Measurements from ENCODE around the gene MBNL2. TPM values are rescaled to one million over a fixed set of nuclear protein-coding genes. Genes with fewer than 3 reads are reported as not detected.

The MBNL2 gene
- total and polyA plus RNA-seq, 2 of the 4 experiments (the other 2 are of a cell fraction): 26.9 to 103 TPM

DNA sequence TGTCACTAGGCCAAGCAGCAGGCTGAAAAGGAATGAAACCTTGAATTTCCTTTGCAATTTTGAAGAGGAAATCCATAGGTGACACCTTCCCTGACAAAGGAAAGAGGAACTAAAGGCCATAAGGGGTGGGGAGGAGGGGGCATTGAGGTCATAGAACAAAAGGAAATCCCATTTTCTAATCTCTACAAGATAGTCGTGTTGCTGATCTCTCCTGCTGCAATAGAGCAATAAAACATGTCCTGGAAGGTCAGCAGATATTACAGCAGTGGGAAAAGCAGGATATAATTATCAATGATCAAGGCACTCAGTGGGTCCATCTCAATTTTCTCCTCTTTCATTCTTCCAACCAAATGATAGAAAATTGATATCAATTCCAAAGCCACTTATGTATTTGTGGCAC is 191.6 kb downstream of the MBNL2 start:
- TF ChIP-seq FOS (IDR thresholded peaks at IDR 0.05; ENCODE audit: low read depth, low read length) (no peak), MAFK (IDR thresholded peaks at IDR 0.05; ENCODE audit: low read depth, low read length) (no peak), RFX5 (IDR thresholded peaks at IDR 0.05; ENCODE audit: low read depth, low read length) (no peak), MAZ (IDR thresholded peaks at IDR 0.05; ENCODE audit: borderline replicate concordance, low read depth, low read length) (no peak), RCOR1 (IDR thresholded peaks at IDR 0.05; ENCODE audit: insufficient replicate concordance, low read length) (no peak), CEBPB (IDR thresholded peaks at IDR 0.05; ENCODE audit: low read depth, low read length) (no peak), MXI1 (IDR thresholded peaks at IDR 0.05; ENCODE audit: borderline replicate concordance, low read depth, low read length) (no peak), RAD21 (IDR thresholded peaks at IDR 0.05; ENCODE audit: low read length) (no peak), POLR2A (IDR thresholded peaks at IDR 0.05; ENCODE audit: low read depth, low read length) (no peak), SMC3 (IDR thresholded peaks at IDR 0.05; ENCODE audit: low read depth, low read length) (no peak)
- TF ChIP-seq, protein P1, sequence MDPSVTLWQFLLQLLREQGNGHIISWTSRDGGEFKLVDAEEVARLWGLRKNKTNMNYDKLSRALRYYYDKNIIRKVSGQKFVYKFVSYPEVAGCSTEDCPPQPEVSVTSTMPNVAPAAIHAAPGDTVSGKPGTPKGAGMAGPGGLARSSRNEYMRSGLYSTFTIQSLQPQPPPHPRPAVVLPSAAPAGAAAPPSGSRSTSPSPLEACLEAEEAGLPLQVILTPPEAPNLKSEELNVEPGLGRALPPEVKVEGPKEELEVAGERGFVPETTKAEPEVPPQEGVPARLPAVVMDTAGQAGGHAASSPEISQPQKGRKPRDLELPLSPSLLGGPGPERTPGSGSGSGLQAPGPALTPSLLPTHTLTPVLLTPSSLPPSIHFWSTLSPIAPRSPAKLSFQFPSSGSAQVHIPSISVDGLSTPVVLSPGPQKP (IDR thresholded peaks at IDR 0.05; ENCODE audit: borderline replicate concordance, low read depth, low read length): no peak
- TF ChIP-seq, protein P2, sequence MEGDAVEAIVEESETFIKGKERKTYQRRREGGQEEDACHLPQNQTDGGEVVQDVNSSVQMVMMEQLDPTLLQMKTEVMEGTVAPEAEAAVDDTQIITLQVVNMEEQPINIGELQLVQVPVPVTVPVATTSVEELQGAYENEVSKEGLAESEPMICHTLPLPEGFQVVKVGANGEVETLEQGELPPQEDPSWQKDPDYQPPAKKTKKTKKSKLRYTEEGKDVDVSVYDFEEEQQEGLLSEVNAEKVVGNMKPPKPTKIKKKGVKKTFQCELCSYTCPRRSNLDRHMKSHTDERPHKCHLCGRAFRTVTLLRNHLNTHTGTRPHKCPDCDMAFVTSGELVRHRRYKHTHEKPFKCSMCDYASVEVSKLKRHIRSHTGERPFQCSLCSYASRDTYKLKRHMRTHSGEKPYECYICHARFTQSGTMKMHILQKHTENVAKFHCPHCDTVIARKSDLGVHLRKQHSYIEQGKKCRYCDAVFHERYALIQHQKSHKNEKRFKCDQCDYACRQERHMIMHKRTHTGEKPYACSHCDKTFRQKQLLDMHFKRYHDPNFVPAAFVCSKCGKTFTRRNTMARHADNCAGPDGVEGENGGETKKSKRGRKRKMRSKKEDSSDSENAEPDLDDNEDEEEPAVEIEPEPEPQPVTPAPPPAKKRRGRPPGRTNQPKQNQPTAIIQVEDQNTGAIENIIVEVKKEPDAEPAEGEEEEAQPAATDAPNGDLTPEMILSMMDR (conservative IDR thresholded peaks at IDR 0.05; ENCODE audit: low read depth, low read length): no peak
- Histone ChIP-seq H4K91ac (ENCODE audit: insufficient read depth, low read depth, low read length) (no peak overlapping the region), H4K8ac (ENCODE audit: low read depth in 2 of 2, low read length in 2 of 2) (no peak overlapping the region), H3K4me1 (ENCODE audit: control insufficient read depth, insufficient read depth, low read length) (no peaks in the 10 kb centered on the region), H2BK15ac (ENCODE audit: low read depth, low read length) (no peak overlapping the region), H3K9ac (ENCODE audit: low read depth, low read length) (no peak overlapping the region), H3K4me3 (ENCODE audit: insufficient read depth, low read depth, low read length) (no peak overlapping the region), H2AFZ (replicated peaks; ENCODE audit: low read length, poor library complexity) (no peak overlapping the region), H2AK5ac (ENCODE audit: low read depth, low read length) (no peak overlapping the region), H3K79me1 (ENCODE audit: low read depth in 1 of 2, low read length in 2 of 2) (no peaks in the 10 kb centered on the region), H2BK120ac (ENCODE audit: low read depth, low read length) (no peak overlapping the region), H3K9me1 (ENCODE audit: insufficient read depth, low read length) (no peaks in the 10 kb centered on the region), H3K9me3 (ENCODE audit: control insufficient read depth, insufficient read depth, low read length) (no peaks in the 10 kb centered on the region), H3K23ac (ENCODE audit: low read depth, low read length) (no peak overlapping the region), H3K14ac (replicated peaks; ENCODE audit: low read depth, low read length) (no peak overlapping the region), H2BK5ac (ENCODE audit: low read depth, low read length, poor library complexity, severe bottlenecking) (no peak overlapping the region), H3K36me3 (ENCODE audit: control insufficient read depth, insufficient read depth, low read length) (no peaks in the 10 kb centered on the region), H2BK20ac (ENCODE audit: low read depth, low read length) (no peak overlapping the region), H4K5ac (ENCODE audit: low read depth, low read length) (no peak overlapping the region), H3K56ac (ENCODE audit: extremely low read depth, insufficient read depth, low read length) (no peak overlapping the region), H3K27ac (ENCODE audit: insufficient read depth, low read length) (no peak overlapping the region), H3K27me3 (ENCODE audit: control insufficient read depth, insufficient read depth, low read length) (peaks cover 3% of the 10 kb centered on the region; the same call in 1 of the 2 replicates), H3K18ac (ENCODE audit: low read depth, low read length) (no peak overlapping the region), H2AK9ac (replicated peaks; ENCODE audit: low read depth, low read length, poor library complexity) (no peak overlapping the region), H3K4me2 (ENCODE audit: low read depth, low read length) (no peak overlapping the region), H3K4ac (ENCODE audit: low read depth, low read length) (no peak overlapping the region), H4K20me1 (ENCODE audit: insufficient read depth, low read length) (no peaks in the 10 kb centered on the region)
- DNase-seq: no peak
- ChIA-PET CTCF (no interaction called here), POLR2A (ENCODE audit: unreplicated experiment) (no interaction called here)
- in situ Hi-C loops (cut with MboI; ENCODE audit: low sequenced_read_pairs): no loop called here
- WGBS, 2 experiments (ENCODE audit: extremely low coverage in 2 of 2, insufficient read length in 1 of 2): no CpG with 5 or more reads among the region's 1 CpG
- BruUV-seq (replicated peaks): no TSS peak
- intact Hi-C loops (cut with micrococcal nuclease): no loop called here
- ATAC-seq (ENCODE audit: low read depth): no peak
- dilution Hi-C loops (cut with HindIII; ENCODE audit: low sequenced_read_pairs, unreplicated experiment): no loop called here

Data from IMR-90 (cell line).